Activated CD8-positive, alpha-beta memory T cell treated with anti-CD3 and anti-CD28 coated beads, Interleukin-2, amount 10 ng/mL, durations not matched to agents 7 days and 5 days (primary cell): ENCODE measurements around the gene HSD11B1. TPM values are rescaled to one million over a fixed set of nuclear protein-coding genes. Genes with fewer than 3 reads are reported as not detected.

Experiments used
- ATAC-seq: fragments of 150-1000 bp; cut with Tn5 transposase; one replicate; pipeline ENCODE4 v1.10.0; 2021; ENCODE audit warnings: moderate library complexity
- CTCF ChIA-PET: fragments of 350-600 bp; sonication (Branson Sonifier 250); formaldehyde crosslinking; loops from one replicate; lab custom pipeline; 2021; ENCODE audit warnings: antibody characterized with exemption; lab: Charles Lee
- DNase-seq: peaks from one replicate; pipeline ENCODE4 v3.0.0-alpha.2; 2020
- H3K27ac Mint-ChIP-seq: one replicate; pipeline ENCODE4 v1.8.0; 2021; ENCODE audit warnings: mild to moderate bottlenecking, mixed read lengths
- H3K27me3 Mint-ChIP-seq: one replicate; pipeline ENCODE4 v1.8.0; 2021; ENCODE audit warnings: mixed read lengths
- H3K36me3 Mint-ChIP-seq: one replicate; pipeline ENCODE4 v1.8.0; 2021; ENCODE audit warnings: mild to moderate bottlenecking, mixed read lengths
- H3K4me1 Mint-ChIP-seq: one replicate; pipeline ENCODE4 v1.8.0; 2021; ENCODE audit warnings: mixed read lengths
- H3K4me3 Mint-ChIP-seq: one replicate; pipeline ENCODE4 v1.8.0; 2021; ENCODE audit warnings: mild to moderate bottlenecking, moderate library complexity, mixed read lengths
- H3K9me3 Mint-ChIP-seq: one replicate; pipeline ENCODE4 v1.8.0; 2022; ENCODE audit warnings: low read depth, mixed read lengths
- total RNA-seq, 2 experiments: library from RNA; stranded (reverse); gene quantifications; one replicate each; pipeline ENCODE4 v1.2.3, GENCODE V29; 2021

Gene HSD11B1
- total RNA-seq, 2 experiments from 2014 or later = 0.91 TPM; not detected in 1

DNA sequence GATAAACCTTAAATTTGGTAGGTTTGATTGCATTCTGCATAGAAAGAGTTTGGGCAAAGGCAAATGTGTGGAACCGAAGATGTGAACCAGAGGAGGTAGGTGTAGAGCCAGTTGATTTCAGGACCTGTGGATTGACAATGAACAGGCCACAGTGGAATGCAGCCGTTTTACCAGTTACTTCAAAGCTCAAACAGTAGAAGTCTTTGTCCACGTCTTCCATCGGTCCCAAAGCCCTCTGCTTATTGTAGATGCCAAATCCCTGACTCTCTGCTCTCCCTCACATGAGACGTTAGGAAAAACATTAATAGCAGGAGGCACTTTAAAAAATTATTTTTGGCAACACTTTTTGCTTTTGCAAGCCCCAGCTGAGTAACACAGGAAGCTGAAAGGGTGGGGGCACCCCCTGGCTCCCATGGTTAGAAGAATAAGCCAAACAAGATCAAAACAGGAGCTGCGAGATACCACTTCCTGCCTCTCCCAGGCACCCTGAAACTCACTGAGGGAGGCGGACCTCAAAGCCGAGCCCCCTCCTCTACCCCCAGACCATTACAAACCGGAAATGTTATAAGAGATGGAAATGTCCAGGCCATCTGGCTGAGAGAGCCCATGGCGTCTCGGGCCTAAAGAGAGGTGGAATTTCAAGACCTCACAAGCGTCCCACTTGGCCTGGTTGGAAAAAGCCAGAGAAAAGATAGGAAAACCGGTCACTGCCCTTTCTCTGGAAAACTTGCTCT lies 64.7 kb downstream of the HSD11B1 start:
- H3K27ac Mint-ChIP-seq = no peak overlapping the region
- H3K4me1 Mint-ChIP-seq = peaks cover 41% of the 10 kb centered on the region
- peak; percentile 92 for DNase-seq
- H3K9me3 Mint-ChIP-seq = no peaks in the 10 kb centered on the region
- CTCF ChIA-PET = interaction anchor here (0.8 to 5.4 kb wide), 8 partner anchors 11 to 76 kb away, joined by 3 to 105 read pairs (median 8); partner anchors contain the start of genes C1orf74, IRF6 and TRAF3IP3
- H3K36me3 Mint-ChIP-seq = peaks cover 25% of the 10 kb centered on the region
- peak; percentile 65 for ATAC-seq
- no peak overlapping the region for H3K4me3 Mint-ChIP-seq
- H3K27me3 Mint-ChIP-seq = no peaks in the 10 kb centered on the region

DNA sequence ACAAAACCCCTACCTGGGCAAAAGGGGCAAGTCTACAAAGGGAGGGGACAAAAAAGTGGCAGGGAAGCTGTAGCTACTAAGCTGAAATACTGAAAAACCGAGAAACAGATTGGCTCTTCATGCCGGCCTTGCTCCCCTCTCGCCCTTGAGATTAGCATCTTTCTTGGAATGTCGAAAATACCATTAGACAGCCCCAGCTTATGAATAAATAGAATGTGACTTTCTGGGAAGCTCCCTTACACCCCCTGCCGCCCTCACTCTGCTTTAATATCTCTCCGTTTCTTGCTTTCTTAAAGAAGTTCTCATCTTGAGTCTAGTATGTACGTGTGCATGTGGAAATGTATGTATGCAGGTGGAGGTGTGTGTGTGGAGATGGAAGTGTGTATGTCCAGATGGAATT lies 65.3 kb downstream of the HSD11B1 start:
- Mint-ChIP-seq H3K27ac (no peak overlapping the region), H3K9me3 (no peaks in the 10 kb centered on the region), H3K27me3 (no peaks in the 10 kb centered on the region), H3K4me1 (peaks cover 45% of the 10 kb centered on the region), H3K36me3 (peaks cover 29% of the 10 kb centered on the region), H3K4me3 (no peak overlapping the region)
- ATAC-seq = no peak
- CTCF ChIA-PET = interaction anchor here (0.8 to 5.4 kb wide), 7 partner anchors 11 to 77 kb away, joined by 3 to 105 read pairs (median 4); partner anchors contain the start of genes C1orf74, IRF6 and TRAF3IP3
- DNase-seq = no peak

DNA sequence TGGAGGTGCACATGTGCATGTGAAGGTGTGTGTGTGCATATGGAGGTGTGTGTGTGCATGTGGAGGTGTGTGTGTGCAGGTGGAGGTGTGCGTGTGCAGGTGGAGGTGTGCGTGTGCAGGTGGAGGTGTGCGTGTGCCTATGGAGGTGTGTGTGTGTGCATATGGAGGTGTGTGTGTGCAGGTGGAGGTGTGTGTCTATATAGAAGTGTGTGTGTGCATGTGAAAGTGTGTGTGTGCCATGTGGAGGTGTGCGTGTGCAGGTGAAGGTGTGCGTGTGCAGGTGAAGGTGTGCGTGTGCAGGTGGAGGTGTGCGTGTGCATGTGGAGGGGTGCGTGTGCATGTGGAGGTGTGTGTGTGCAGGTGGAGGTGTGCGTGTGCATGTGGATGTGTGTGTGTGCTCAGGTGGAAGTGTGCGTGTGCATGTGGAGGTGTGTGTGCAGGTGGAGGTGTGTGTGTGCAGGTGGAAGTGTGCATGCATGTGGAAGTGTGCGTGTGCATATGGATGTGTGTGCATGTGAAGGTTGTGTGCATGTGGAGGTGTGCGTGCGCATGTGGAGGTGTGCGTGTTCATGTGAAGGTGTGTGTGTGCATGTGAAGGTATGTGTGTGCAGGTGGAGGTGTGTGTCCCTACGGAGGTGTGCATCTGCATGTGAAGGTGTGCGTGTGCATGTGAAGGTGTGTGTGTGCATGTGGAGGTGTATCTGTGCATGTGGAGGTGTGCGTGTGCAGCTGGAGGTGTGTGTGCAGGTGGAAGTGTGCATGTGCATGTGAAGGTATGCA lies 66.2 kb downstream of the HSD11B1 start:
- ATAC-seq = no peak
- Mint-ChIP-seq H3K4me3 (no peak overlapping the region), H3K4me1 (peaks cover 44% of the 10 kb centered on the region), H3K36me3 (peaks cover 34% of the 10 kb centered on the region), H3K27ac (no peak overlapping the region), H3K9me3 (no peaks in the 10 kb centered on the region), H3K27me3 (no peaks in the 10 kb centered on the region)
- CTCF ChIA-PET = interaction anchor here (3.9 to 5.4 kb wide), 2 partner anchors 14 to 20 kb away, joined by 47 to 105 read pairs; partner anchors contain the start of gene TRAF3IP3
- DNase-seq = no peak

DNA sequence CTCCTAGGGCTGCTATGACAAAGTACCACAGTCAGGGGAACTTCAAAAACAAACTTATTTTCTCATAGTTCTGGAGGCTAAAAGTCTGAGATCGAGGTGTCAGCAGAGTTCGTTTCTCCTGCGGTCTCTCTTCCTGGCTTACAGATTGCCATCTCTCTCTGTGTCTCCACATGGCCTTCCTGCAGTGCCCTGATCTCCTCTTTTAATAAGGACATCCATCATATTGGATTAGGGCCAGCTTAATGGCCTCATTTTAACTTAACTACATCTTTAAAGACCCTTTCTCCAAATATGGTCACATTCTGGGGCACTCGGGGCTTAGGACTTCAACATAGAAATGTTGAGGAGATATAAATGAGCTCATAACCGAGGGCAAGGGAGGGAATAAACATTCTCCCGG lies 67.5 kb downstream of the HSD11B1 start:
- H3K36me3 Mint-ChIP-seq = peaks cover 33% of the 10 kb centered on the region
- H3K27ac Mint-ChIP-seq = no peak overlapping the region

DNA sequence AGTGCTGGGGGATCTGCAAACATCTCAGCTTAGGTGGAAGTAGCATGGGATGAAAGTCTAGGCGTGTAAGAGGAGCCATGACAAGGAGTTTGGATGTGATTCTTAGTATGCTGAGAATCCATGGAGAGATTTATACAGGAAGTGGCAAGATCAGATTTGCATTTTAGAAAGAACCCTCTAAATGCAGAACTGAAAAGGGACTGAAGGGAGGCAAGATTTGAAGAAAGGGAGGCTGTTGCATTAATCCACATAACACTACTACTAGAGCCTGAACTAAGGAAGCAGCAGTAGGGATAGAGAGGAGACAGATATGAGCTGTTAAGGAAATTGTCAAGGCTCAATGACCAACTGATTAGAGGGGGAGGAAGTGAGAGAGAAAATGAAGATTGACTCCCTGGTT lies 69.9 kb downstream of the HSD11B1 start:
- Mint-ChIP-seq H3K4me3 (no peak overlapping the region), H3K36me3 (peaks cover 56% of the 10 kb centered on the region), H3K9me3 (no peaks in the 10 kb centered on the region), H3K27ac (peak overlapping the region; percentile 6), H3K4me1 (peaks cover 33% of the 10 kb centered on the region), H3K27me3 (no peaks in the 10 kb centered on the region)
- CTCF ChIA-PET = interaction anchor here (1.7 to 4.4 kb wide), 3 partner anchors 9 to 19 kb away, joined by 4 to 18 read pairs (median 5); partner anchors contain the start of genes C1orf74 and TRAF3IP3
- DNase-seq = no peak
- ATAC-seq = no peak

More for the DNA sequence above, 67.5 kb downstream of the HSD11B1 start:
- Mint-ChIP-seq H3K27me3 (no peaks in the 10 kb centered on the region), H3K9me3 (no peaks in the 10 kb centered on the region), H3K4me3 (no peak overlapping the region), H3K4me1 (peaks cover 36% of the 10 kb centered on the region)
- no peak for DNase-seq
- CTCF ChIA-PET = interaction anchor here (1.2 to 4.4 kb wide), 4 partner anchors 10 to 24 kb away, joined by 3 to 18 read pairs (median 4); partner anchors contain the start of genes C1orf74 and TRAF3IP3
- no peak for ATAC-seq

DNA sequence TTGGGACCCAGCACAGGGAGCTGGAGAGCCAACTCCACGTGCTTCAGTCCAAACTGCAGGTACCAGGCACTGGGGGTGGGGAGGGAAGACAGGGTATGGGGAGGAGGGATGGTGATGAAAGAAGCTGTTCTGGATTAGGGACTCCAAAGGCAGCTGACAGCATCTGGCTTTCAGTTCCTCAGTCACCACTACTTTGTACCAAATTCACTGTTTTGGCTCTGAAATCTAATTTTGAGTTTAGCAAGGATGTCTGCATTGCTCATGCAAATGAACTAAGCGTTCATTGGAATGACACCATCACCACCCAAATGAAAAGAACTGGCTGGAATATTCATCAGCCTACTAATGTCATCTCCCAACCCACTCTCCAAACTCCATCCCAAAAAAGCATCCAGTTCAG lies 71.0 kb downstream of the HSD11B1 start:
- CTCF ChIA-PET = interaction anchor here (1.2 to 4.4 kb wide), 3 partner anchors 8 to 18 kb away, joined by 3 to 18 read pairs (median 4); partner anchors contain the start of gene C1orf74
- no peak for DNase-seq
- peaks cover 65% of the 10 kb centered on the region for H3K36me3 Mint-ChIP-seq
- no peak for ATAC-seq
- H3K9me3 Mint-ChIP-seq = no peaks in the 10 kb centered on the region
- H3K4me3 Mint-ChIP-seq = no peak overlapping the region
- peak overlapping the region; percentile 6 for H3K27ac Mint-ChIP-seq
- H3K4me1 Mint-ChIP-seq = peaks cover 35% of the 10 kb centered on the region
- no peaks in the 10 kb centered on the region for H3K27me3 Mint-ChIP-seq

DNA sequence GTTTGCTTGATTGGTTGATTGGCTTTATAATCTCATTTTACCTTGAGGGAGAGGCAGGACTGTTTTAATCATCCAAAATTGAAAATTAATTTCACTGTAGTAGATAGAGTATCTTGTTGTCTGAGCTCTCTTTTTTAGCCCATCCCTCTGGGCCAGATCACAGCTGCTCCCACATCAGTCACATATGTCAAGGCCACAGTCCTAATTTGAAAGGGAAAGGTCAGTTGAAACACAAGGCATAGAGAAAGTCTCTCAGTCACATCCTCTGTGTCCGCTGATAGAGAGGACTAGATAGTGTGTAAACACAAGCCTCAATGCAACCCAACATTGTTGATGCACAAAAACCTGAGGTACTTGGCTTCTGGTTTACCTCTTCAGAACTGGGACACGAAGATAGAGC lies 72.9 kb downstream of the HSD11B1 start:
- Mint-ChIP-seq H3K27me3 (no peaks in the 10 kb centered on the region), H3K36me3 (peaks cover 71% of the 10 kb centered on the region), H3K4me1 (peaks cover 39% of the 10 kb centered on the region)

DNA sequence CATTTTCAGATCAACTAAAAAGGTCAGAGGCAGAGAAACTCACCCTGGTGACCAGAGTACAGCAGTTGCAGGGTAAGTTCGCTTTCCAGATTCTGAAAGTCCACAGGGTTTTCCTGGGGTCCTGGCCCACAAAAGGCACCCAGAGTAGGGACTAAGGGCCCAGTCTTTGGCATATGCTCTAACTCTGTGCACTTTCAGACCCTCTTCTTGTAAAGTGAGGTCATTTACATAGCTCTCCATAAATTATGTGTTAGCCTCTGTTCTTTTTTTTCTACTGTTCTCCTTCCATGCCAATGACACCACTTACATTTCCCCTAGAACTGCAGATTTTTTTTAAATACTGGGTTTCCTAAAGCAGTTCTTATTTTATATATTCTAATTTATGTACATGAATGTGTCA lies 73.5 kb downstream of the HSD11B1 start:
- Mint-ChIP-seq H3K36me3 (peaks cover 71% of the 10 kb centered on the region), H3K27ac (peak overlapping the region; percentile 20), H3K4me3 (no peak overlapping the region), H3K4me1 (peaks cover 44% of the 10 kb centered on the region), H3K27me3 (no peaks in the 10 kb centered on the region), H3K9me3 (no peaks in the 10 kb centered on the region)
- ATAC-seq (no peak), DNase-seq (no peak)
- CTCF ChIA-PET = no interaction called here

More for the DNA sequence above, 72.9 kb downstream of the HSD11B1 start:
- CTCF ChIA-PET = no interaction called here
- peak overlapping the region; percentile 20 for H3K27ac Mint-ChIP-seq
- no peak overlapping the region for H3K4me3 Mint-ChIP-seq
- no peaks in the 10 kb centered on the region for H3K9me3 Mint-ChIP-seq
- DNase-seq (no peak), ATAC-seq (no peak)

DNA sequence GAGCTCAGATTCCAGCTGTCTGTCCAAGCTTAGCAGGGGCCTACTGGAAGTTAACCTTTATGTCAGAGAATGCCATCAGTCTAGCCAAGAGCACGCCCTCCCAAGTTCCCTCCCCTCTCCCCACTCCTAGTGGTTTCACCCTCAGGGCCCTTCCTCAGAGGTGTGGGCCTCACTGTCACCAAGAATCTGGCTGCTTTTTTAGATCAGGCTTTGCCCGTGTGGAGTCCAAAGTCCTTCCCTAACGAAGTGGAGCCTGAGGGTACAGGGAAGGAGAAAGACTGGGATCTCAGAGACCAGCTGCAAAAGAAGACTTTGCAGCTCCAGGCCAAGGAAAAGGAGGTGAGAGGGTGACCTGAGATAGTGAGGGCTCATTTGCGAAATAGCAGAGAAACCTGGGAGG lies 75.6 kb downstream of the HSD11B1 start:
- no peaks in the 10 kb centered on the region for H3K9me3 Mint-ChIP-seq
- H3K4me1 Mint-ChIP-seq = peaks cover 50% of the 10 kb centered on the region
- H3K27me3 Mint-ChIP-seq = no peaks in the 10 kb centered on the region
- ATAC-seq (no peak), DNase-seq (no peak)
- H3K4me3 Mint-ChIP-seq = no peak overlapping the region
- CTCF ChIA-PET = interaction anchor here (1.0 to 1.8 kb wide), 3 partner anchors 11 to 43 kb away, joined by 3 to 4 read pairs (median 3); no protein-coding TSS in a partner anchor
- peak overlapping the region; percentile 16 for H3K27ac Mint-ChIP-seq
- H3K36me3 Mint-ChIP-seq = peaks cover 60% of the 10 kb centered on the region

DNA sequence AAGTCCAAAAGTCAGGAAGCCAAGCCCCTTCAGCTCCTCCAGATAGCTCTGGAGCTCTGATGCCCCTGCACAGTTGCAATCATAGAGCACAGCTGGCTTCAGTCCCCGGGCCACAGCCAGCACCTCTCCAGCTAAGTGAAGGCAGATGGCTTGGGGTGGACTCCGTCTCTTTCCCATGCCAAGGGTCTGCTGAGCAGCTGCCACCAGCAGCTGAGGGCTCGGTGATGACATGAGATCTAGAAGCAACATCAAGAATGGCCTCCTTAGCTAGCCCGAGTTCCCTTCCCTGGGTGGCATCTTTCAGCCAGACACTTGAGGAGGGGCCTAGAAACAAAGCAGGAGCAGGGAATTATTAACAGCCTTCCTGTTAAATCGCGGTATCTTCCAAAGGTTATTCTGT lies 78.7 kb downstream of the HSD11B1 start:
- no peaks in the 10 kb centered on the region for H3K9me3 Mint-ChIP-seq
- peaks cover 30% of the 10 kb centered on the region for H3K36me3 Mint-ChIP-seq
- CTCF ChIA-PET = interaction anchor here (1.9 to 3.7 kb wide), 4 partner anchors 9 to 44 kb away, joined by 5 to 18 read pairs (median 11); partner anchors contain the start of genes TRAF3IP3 and UTP25
- peaks cover 38% of the 10 kb centered on the region for H3K4me1 Mint-ChIP-seq
- peak overlapping the region; percentile 92 for H3K4me3 Mint-ChIP-seq
- peak overlapping the region; percentile 95 for H3K27ac Mint-ChIP-seq
- ATAC-seq (no peak), DNase-seq (no peak)
- H3K27me3 Mint-ChIP-seq = no peaks in the 10 kb centered on the region

Other genes with a start within 250 kb of the HSD11B1 start
- not detected for gene CAMK1G, start 121.1 kb upstream of the HSD11B1 start, total RNA-seq
- 1 to 10 TPM; 1.3 to 2.5 TPM for gene LAMB3, start 52.4 kb upstream of the HSD11B1 start, total RNA-seq
- 1 to 10 TPM in 1 of 2 experiments, under 1 TPM in 1; 0.70 to 1.5 TPM for gene G0S2, start 29.4 kb upstream of the HSD11B1 start, total RNA-seq
- gene TRAF3IP3, start 51.2 kb downstream of the HSD11B1 start, total RNA-seq = 100 to 1,000 TPM; 351 to 406 TPM
- gene C1orf74, start 79.7 kb downstream of the HSD11B1 start, total RNA-seq = 1 to 10 TPM; 2.8 to 3.0 TPM
- gene IRF6, start 101.3 kb downstream of the HSD11B1 start, total RNA-seq = 1 to 10 TPM; 1.3 to 1.7 TPM
- 1 to 10 TPM; 4.7 to 9.7 TPM for gene UTP25, start 123.1 kb downstream of the HSD11B1 start, total RNA-seq
- not detected for gene SYT14, start 233.4 kb downstream of the HSD11B1 start, total RNA-seq